GM12878 (cell line): ENCODE measurements around the gene CXCL17. TPM values are rescaled to one million over a fixed set of nuclear protein-coding genes. Genes with fewer than 3 reads are reported as not detected.
A peak's percentile ranks its signal among the peaks of the same experiment; 100 is the strongest.

ENCODE experiments used
- ATAC-seq: fragments of 200-7000 bp; cut with Tn5 transposase; 3 replicates; pipeline ENCODE4 v1.9.1; 2020; ENCODE audit warnings: mild to moderate bottlenecking, moderate library complexity
- BruUV-seq: library from RNA; stranded (reverse); fragments of 400-500 nt; replicated peaks from 2 replicates; lab custom pipeline; 2021; lab: Mats Ljungman, UMichigan
- CTCF ChIA-PET: fragments of 300-600 bp; sonication (Branson Sonifier 250); formaldehyde crosslinking; extraction: SDS; loops from one replicate; lab custom pipeline; 2021; ENCODE audit warnings: inconsistent platforms; lab: Yijun Ruan, JAX
- POLR2A ChIA-PET: fragments of 350-600 bp; formaldehyde crosslinking; extraction: SDS; loops from one replicate; lab custom pipeline; 2021; ENCODE audit warnings: inconsistent platforms; lab: Charles Lee
- RAD21 ChIA-PET: fragments of 300-600 bp; sonication (Branson Sonifier 250); formaldehyde crosslinking; loops from one replicate; lab custom pipeline; 2023; ENCODE audit warnings: antibody characterized with exemption; ENCODE audit not compliant: unreplicated experiment; lab: Charles Lee
- SMC1A ChIA-PET: fragments of 300-600 bp; sonication (Branson Sonifier 250); formaldehyde crosslinking; loops from one replicate; lab custom pipeline; 2023; ENCODE audit not compliant: unreplicated experiment, uncharacterized antibody; lab: Charles Lee
- DNase-seq: peaks from one replicate; pipeline ENCODE4 v3.0.0-alpha.2; 2011; ENCODE audit warnings: low read depth, low spot score
- FAIRE-seq: peaks from 3 replicates; lab custom pipeline; 2011; peaks lifted over from hg19 to GRCh38; lab: Jason Lieb, UNC
- H2AFZ ChIP-seq: 2 replicates; pipeline ENCODE4 v1.6.0; 2011; ENCODE audit warnings: low read depth, low read length, control low read depth; ENCODE audit not compliant: control insufficient read depth
- H3K27ac ChIP-seq: 2 replicates; pipeline ENCODE4 v1.5.1; 2011; ENCODE audit warnings: control low read depth; ENCODE audit not compliant: control insufficient read depth, insufficient read depth
- H3K27me3 ChIP-seq, 2 experiments: replicated peaks in 1 of 2; 2 replicates each; pipeline versions ENCODE4 v1.6.0 to v1.6.1; 2011; ENCODE audit warnings: low read length in 1 of 2; ENCODE audit not compliant: control insufficient read depth in 2 of 2, insufficient read depth in 2 of 2
- H3K36me3 ChIP-seq, 2 experiments: 2 replicates each; pipeline ENCODE4 v1.5.1; 2011; ENCODE audit warnings: low read length in 1 of 2; ENCODE audit not compliant: control insufficient read depth in 2 of 2, insufficient read depth in 2 of 2
- H3K4me1 ChIP-seq: 2 replicates; pipeline ENCODE4 v1.6.1; 2011; ENCODE audit warnings: mild to moderate bottlenecking, low read length, moderate library complexity, mixed read lengths; ENCODE audit not compliant: control insufficient read depth, insufficient read depth
- H3K4me2 ChIP-seq: 2 replicates; pipeline ENCODE4 v1.6.0; 2011; ENCODE audit warnings: control low read depth; ENCODE audit not compliant: control insufficient read depth, insufficient read depth
- H3K4me3 ChIP-seq: fragments of 200-600 bp; sonication (generic); 2 replicates; pipeline ENCODE4 v1.5.1; 2016
- H3K79me2 ChIP-seq: 2 replicates; pipeline ENCODE4 v1.6.0; 2011; ENCODE audit warnings: low read length; ENCODE audit not compliant: control insufficient read depth, insufficient read depth
- H3K9ac ChIP-seq: 2 replicates; pipeline ENCODE4 v1.8.0; 2011; ENCODE audit warnings: low read length, control low read depth, mixed read lengths; ENCODE audit not compliant: control insufficient read depth, insufficient read depth
- H3K9me3 ChIP-seq: replicated peaks from 3 replicates; pipeline ENCODE4 v1.5.1; 2011; ENCODE audit warnings: mild to moderate bottlenecking, low read length; ENCODE audit not compliant: control insufficient read depth, insufficient read depth
- H4K20me1 ChIP-seq: 2 replicates; pipeline ENCODE4 v1.6.0; 2011; ENCODE audit not compliant: control insufficient read depth, insufficient read depth
- BCL11A ChIP-seq: IDR thresholded peaks from 2 replicates; pipeline ENCODE4 v1.6.1; 2011; ENCODE audit warnings: low read depth, low read length
- CREB1 ChIP-seq: IDR thresholded peaks from 2 replicates; pipeline ENCODE4 v1.6.1; 2012; ENCODE audit warnings: low read depth, mild to moderate bottlenecking, inconsistent platforms
- EGR1 ChIP-seq, 2 experiments: IDR thresholded peaks; 1 replicate in 1 of 2; 2 replicates in 1 of 2; pipeline ENCODE4 v1.6.1; 2011 to 2012; ENCODE audit warnings: low read depth in 2 of 2, low read length in 2 of 2, borderline replicate concordance in 1 of 2, mild to moderate bottlenecking in 1 of 2, moderate library complexity in 1 of 2
- ESRRA ChIP-seq: IDR thresholded peaks from 2 replicates; pipeline ENCODE4 v1.6.1; 2012; ENCODE audit warnings: mild to moderate bottlenecking, low read length, improper control_type of control experiment
- FOXK2 ChIP-seq: fragments of 450-650 bp; IDR thresholded peaks from 2 replicates; pipeline ENCODE4 v1.6.1; 2017; ENCODE audit warnings: mild to moderate bottlenecking, moderate library complexity
- FOXM1 ChIP-seq: IDR thresholded peaks from 2 replicates; pipeline ENCODE4 v1.6.1; 2012; ENCODE audit warnings: low read depth, mild to moderate bottlenecking, inconsistent platforms, low read length, moderate library complexity
- GATAD2B ChIP-seq: fragments of 450-650 bp; conservative IDR thresholded peaks from 2 replicates; pipeline ENCODE4 v1.6.1; 2017; ENCODE audit warnings: low read depth, mild to moderate bottlenecking, moderate library complexity
- IKZF2 ChIP-seq, 2 experiments: fragments of 450-650 bp; IDR thresholded peaks; 2 replicates each; pipeline ENCODE4 v1.6.1; 2017; ENCODE audit warnings: mild to moderate bottlenecking in 2 of 2, moderate library complexity in 2 of 2
- MEF2B ChIP-seq: fragments of 450-650 bp; IDR thresholded peaks from 2 replicates; pipeline ENCODE4 v1.6.1; 2018; ENCODE audit warnings: mild to moderate bottlenecking, moderate library complexity; ENCODE audit not compliant: partially characterized antibody, poor library complexity, severe bottlenecking
- NFYA ChIP-seq: IDR thresholded peaks from 2 replicates; pipeline ENCODE4 v1.6.1; 2011; ENCODE audit warnings: low read depth, mild to moderate bottlenecking, low read length, improper control_type of control experiment, borderline replicate concordance
- NR2C1 ChIP-seq: fragments of 450-650 bp; IDR thresholded peaks from 2 replicates; pipeline ENCODE4 v1.6.1; 2017; ENCODE audit warnings: antibody characterized with exemption, mild to moderate bottlenecking, moderate library complexity
- NR2F1 ChIP-seq: fragments of 450-650 bp; conservative IDR thresholded peaks from 2 replicates; pipeline ENCODE4 v1.6.1; 2017; ENCODE audit warnings: mild to moderate bottlenecking
- PML ChIP-seq: IDR thresholded peaks from 2 replicates; pipeline ENCODE4 v1.6.1; 2012; ENCODE audit warnings: low read length, inconsistent platforms
- RCOR1 ChIP-seq: conservative IDR thresholded peaks from 2 replicates; pipeline ENCODE4 v1.6.1; 2012; ENCODE audit warnings: low read depth, low read length, improper control_type of control experiment
- RFX5 ChIP-seq: IDR thresholded peaks from 2 replicates; pipeline ENCODE4 v1.6.1; 2011; ENCODE audit warnings: low read depth, low read length, improper control_type of control experiment
- RUNX3 ChIP-seq: IDR thresholded peaks from 2 replicates; pipeline ENCODE4 v1.6.1; 2012; ENCODE audit warnings: low read length, inconsistent platforms
- SREBF2 ChIP-seq: IDR thresholded peaks from 2 replicates; pipeline ENCODE4 v1.6.1; 2012; ENCODE audit warnings: mild to moderate bottlenecking, low read length
- TAF1 ChIP-seq: IDR thresholded peaks from 2 replicates; pipeline ENCODE4 v1.6.1; 2011; ENCODE audit warnings: mild to moderate bottlenecking, low read depth, low read length, borderline replicate concordance
- TCF7 ChIP-seq: IDR thresholded peaks from 2 replicates; pipeline ENCODE4 v1.6.1; 2014; ENCODE audit warnings: antibody characterized with exemption, borderline replicate concordance
- ZNF207 ChIP-seq: fragments of 450-650 bp; IDR thresholded peaks from 2 replicates; pipeline ENCODE4 v1.6.1; 2014; ENCODE audit warnings: antibody characterized with exemption, mild to moderate bottlenecking, borderline replicate concordance
- ZNF384 ChIP-seq: IDR thresholded peaks from 2 replicates; pipeline ENCODE4 v1.6.1; 2012; ENCODE audit warnings: low read depth, mild to moderate bottlenecking, low read length, improper control_type of control experiment, borderline replicate concordance
- WGBS: methylation state at CpG from one replicate; pipeline ENCODE4 v1.1.6; 2016; ENCODE audit warnings: low lambda C conversion rate; ENCODE audit not compliant: insufficient replicate concordance, insufficient coverage; ENCODE audit errors: missing lambda C conversion rate; 5-methylcytosine and 5-hydroxymethylcytosine counted together
- in situ Hi-C: fragments of 300-500 bp; cut with MboI; formaldehyde crosslinking; loops from 9 replicates; pipeline ENCODE4 v1.14.3; 2018; ENCODE audit warnings: mixed read lengths
- intact Hi-C: fragments of 100-400 bp; cut with micrococcal nuclease; formaldehyde crosslinking; loops from one replicate; pipeline ENCODE4 v1.14.2; 2022; ENCODE audit not compliant: unreplicated experiment
- polyA plus RNA-seq, 11 experiments: library from polyadenylated mRNA; depleted of rRNA in 4 of 11; unstranded in 6 of 11; stranded (reverse) in 5 of 11; fragments of >200 nt; fragmentation: Nextera tagmentation in 4 of 11; fragmentation: Illumina TruSeq in 1 of 11; extraction: Ambion mirVana in 4 of 11; extraction: Trizol in 1 of 11; gene quantifications; 1 replicate in 1 of 11; 2 replicates in 10 of 11; pipeline versions ENCODE4 v1.2.1 to v1.2.3, GENCODE V29; 2011 to 2016; ENCODE audit warnings: inconsistent platforms in 2 of 11, missing spikeins in 2 of 11, low read depth in 1 of 11
- total RNA-seq, 4 experiments: library from RNA; depleted of rRNA in 3 of 4; stranded (reverse); fragments of >200 nt in 3 of 4; fragmentation: Illumina TruSeq in 1 of 4; extraction: Trizol in 1 of 4; gene quantifications; 2 replicates each; pipeline versions ENCODE4 v1.2.1 to v1.2.3, GENCODE V29; 2013 to 2021
- TF ChIP-seq, protein P1 (sequence below): fragments of 450-650 bp; IDR thresholded peaks from 2 replicates; pipeline ENCODE4 v1.6.1; 2017; ENCODE audit warnings: antibody characterized with exemption, mild to moderate bottlenecking, moderate library complexity

The CXCL17 gene
- total and polyA plus RNA-seq, 10 of the 15 experiments (the other 5 are each of a cell fraction or from before 2014, with no cell fraction given) = 0.13 to 0.24 (median 0.15) TPM; not detected in 7

DNA sequence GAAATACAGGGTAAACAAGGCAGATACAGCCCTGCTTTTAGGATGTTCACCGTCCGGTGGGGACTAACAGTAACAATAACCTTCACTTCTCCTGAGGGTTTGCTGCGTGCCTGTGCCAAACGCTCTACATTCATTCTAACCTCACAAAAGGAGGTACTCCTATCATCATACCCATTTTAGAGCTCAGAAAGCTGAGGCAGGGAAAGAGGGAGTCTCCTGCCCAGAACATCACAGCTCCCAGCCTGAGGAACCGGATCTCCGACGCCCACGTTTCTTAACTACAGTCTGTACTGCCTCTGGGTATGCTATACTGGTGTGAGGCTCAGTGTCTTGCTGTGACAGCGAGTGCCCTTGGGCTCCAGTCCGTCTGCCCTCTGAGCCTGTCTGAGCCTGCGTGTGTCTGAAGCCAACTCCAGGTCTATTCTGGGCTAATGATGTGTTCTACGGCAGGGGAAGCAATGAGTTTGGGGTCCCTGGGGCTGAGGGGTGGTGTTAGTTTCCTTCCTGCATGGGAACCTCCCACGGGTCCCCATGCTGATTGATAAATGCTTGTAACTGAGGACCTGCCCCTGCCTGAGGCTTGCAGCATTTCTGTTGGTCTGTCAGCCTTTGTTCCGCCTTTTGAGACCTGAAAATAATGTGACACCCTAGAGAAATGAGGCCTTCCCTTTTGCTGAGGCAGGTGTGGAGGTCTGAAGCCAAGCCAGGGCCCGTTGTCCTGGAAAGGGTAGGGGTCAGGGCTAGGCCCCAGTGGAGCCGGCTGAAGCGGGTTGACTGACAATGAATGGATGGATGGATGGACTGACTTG lies 20.4 kb downstream of the CXCL17 start:
- CTCF ChIA-PET = interaction anchor here (1.0 to 4.4 kb wide), 5 partner anchors 11 to 106 kb away, joined by 3 to 27 read pairs (median 4); partner anchors contain the start of gene CEACAM1
- SMC1A ChIA-PET = interaction anchor here (1.2 to 1.4 kb wide), 2 partner anchors 12 to 104 kb away, joined by 3 read pairs; no protein-coding TSS in a partner anchor
- in situ Hi-C loops (no loop called here), intact Hi-C loops (loop anchor here (5.0 kb wide), 1 partner anchor 95 kb away; the partner anchor contains the start of gene MEGF8)
- peak overlapping the region; percentile 93 for H2AFZ ChIP-seq
- 34% methylated on average over 17 of the region's 17 CpGs for WGBS
- POLR2A ChIA-PET = interaction anchor here (1.5 kb wide), 2 partner anchors 22 to 26 kb away, joined by 4 to 8 read pairs; no protein-coding TSS in a partner anchor
- H3K27ac ChIP-seq = peak overlapping the region; percentile 86
- H3K9ac ChIP-seq = peak overlapping the region; percentile 82
- RAD21 ChIA-PET = interaction anchor here (1.5 kb wide), 1 partner anchor 107 kb away, joined by 3 read pairs; no protein-coding TSS in a partner anchor
- H3K79me2 ChIP-seq = peaks cover 4% of the 10 kb centered on the region
- BruUV-seq = TSS peak; percentile 68
- H3K4me2 ChIP-seq = peak overlapping the region; percentile 97
- no peaks in the 10 kb centered on the region for H3K27me3 ChIP-seq
- H3K4me1 ChIP-seq = peaks cover 16% of the 10 kb centered on the region
- H4K20me1 ChIP-seq = no peaks in the 10 kb centered on the region
- ATAC-seq = peak; percentile 19
- no peaks in the 10 kb centered on the region for H3K9me3 ChIP-seq
- H3K4me3 ChIP-seq = peak overlapping the region; percentile 94
- DNase-seq = no peak
- peak; percentile 13 for FAIRE-seq
- no peaks in the 10 kb centered on the region for H3K36me3 ChIP-seq
- no peak for TF ChIP-seq RUNX3
- no peak for TF ChIP-seq MEF2B
- no peak for TF ChIP-seq RCOR1
- no peak for TF ChIP-seq NR2C1
- TF ChIP-seq NR2F1 = 0 out of 2 replicates have a peak, but pooled peaks have one; percentile 9
- TF ChIP-seq ESRRA = no peak
- TF ChIP-seq TAF1 = no peak
- TF ChIP-seq TCF7 = no peak
- no peak for TF ChIP-seq GATAD2B
- no peak for TF ChIP-seq SREBF2
- TF ChIP-seq FOXK2 = no peak
- TF ChIP-seq CREB1 = no peak
- no peak for TF ChIP-seq RFX5
- TF ChIP-seq NFYA = no peak
- TF ChIP-seq, protein P1, sequence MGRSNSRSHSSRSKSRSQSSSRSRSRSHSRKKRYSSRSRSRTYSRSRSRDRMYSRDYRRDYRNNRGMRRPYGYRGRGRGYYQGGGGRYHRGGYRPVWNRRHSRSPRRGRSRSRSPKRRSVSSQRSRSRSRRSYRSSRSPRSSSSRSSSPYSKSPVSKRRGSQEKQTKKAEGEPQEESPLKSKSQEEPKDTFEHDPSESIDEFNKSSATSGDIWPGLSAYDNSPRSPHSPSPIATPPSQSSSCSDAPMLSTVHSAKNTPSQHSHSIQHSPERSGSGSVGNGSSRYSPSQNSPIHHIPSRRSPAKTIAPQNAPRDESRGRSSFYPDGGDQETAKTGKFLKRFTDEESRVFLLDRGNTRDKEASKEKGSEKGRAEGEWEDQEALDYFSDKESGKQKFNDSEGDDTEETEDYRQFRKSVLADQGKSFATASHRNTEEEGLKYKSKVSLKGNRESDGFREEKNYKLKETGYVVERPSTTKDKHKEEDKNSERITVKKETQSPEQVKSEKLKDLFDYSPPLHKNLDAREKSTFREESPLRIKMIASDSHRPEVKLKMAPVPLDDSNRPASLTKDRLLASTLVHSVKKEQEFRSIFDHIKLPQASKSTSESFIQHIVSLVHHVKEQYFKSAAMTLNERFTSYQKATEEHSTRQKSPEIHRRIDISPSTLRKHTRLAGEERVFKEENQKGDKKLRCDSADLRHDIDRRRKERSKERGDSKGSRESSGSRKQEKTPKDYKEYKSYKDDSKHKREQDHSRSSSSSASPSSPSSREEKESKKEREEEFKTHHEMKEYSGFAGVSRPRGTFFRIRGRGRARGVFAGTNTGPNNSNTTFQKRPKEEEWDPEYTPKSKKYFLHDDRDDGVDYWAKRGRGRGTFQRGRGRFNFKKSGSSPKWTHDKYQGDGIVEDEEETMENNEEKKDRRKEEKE = no peak
- no peak for TF ChIP-seq FOXM1
- no peak for TF ChIP-seq IKZF2 (IDR thresholded peaks at IDR 0.05)
- TF ChIP-seq BCL11A = no peak
- TF ChIP-seq ZNF384 = no peak
- TF ChIP-seq EGR1 (IDR thresholded peaks at IDR 0.05; ENCODE audit: borderline replicate concordance in 1 of 2, low read depth in 2 of 2, low read length in 2 of 2) = 0 out of 3 replicates have a peak, but pooled peaks of 1 of the 2 experiments have one; percentile 15
- TF ChIP-seq PML = no peak
- no peak for TF ChIP-seq ZNF207
